ENCODE measurements around the gene GPBAR1.
"Not testable (repeated sequence)": the region's sequence is repeated elsewhere in the genome, so short reads cannot be mapped to it uniquely, and the experiment has no call there.

GPBAR1 gene

GRCh38 chr2:218295029-218295428, 34.2 kb downstream of the GPBAR1 start:
- Histone ChIP-seq H3K9ac (ENCODE audit: low read length) (peak overlapping the region; percentile 99), H3K27me3 (ENCODE audit: control insufficient read depth, insufficient read depth, low read length) (no peaks in the 10 kb centered on the region), H3K9me3 (ENCODE audit: control insufficient read depth, low read length) (no peaks in the 10 kb centered on the region), H3K4me1 (ENCODE audit: control insufficient read depth, insufficient read depth, low read length) (peaks cover 75% of the 10 kb centered on the region), H3K4me3 (ENCODE audit: low read length) (no peak overlapping the region), H3K36me3 (ENCODE audit: control insufficient read depth, insufficient read depth, low read length) (no peaks in the 10 kb centered on the region)

GRCh38 chr2:218296200-218296599, 35.4 kb downstream of the GPBAR1 start:
- Histone ChIP-seq H3K36me3 (ENCODE audit: control insufficient read depth, insufficient read depth, low read length) (no peaks in the 10 kb centered on the region), H3K9me3 (ENCODE audit: control insufficient read depth, low read length) (no peaks in the 10 kb centered on the region), H3K9ac (ENCODE audit: low read length) (peak overlapping the region; percentile 36), H3K4me1 (ENCODE audit: control insufficient read depth, insufficient read depth, low read length) (peaks cover 63% of the 10 kb centered on the region), H3K4me3 (ENCODE audit: low read length) (no peak overlapping the region), H3K27me3 (ENCODE audit: control insufficient read depth, insufficient read depth, low read length) (no peaks in the 10 kb centered on the region)

- no peaks in the 10 kb centered on the region for H3K36me3 ChIP-seq (ENCODE audit: control insufficient read depth, insufficient read depth, low read length)
- peak overlapping the region; percentile 23 for H3K9ac ChIP-seq (ENCODE audit: low read length)
- peaks cover 65% of the 10 kb centered on the region for H3K4me1 ChIP-seq (ENCODE audit: control insufficient read depth, insufficient read depth, low read length)
- no peaks in the 10 kb centered on the region for H3K27me3 ChIP-seq (ENCODE audit: control insufficient read depth, insufficient read depth, low read length)
- H3K9me3 ChIP-seq (ENCODE audit: control insufficient read depth, low read length): no peaks in the 10 kb centered on the region
- no peak overlapping the region for H3K4me3 ChIP-seq (ENCODE audit: low read length)
These were observed 36.0 kb downstream of the GPBAR1 start for GRCh38 chr2:218296847-218297246.

- H3K4me3 ChIP-seq (ENCODE audit: low read length): no peak overlapping the region
- no peaks in the 10 kb centered on the region for H3K27me3 ChIP-seq (ENCODE audit: control insufficient read depth, insufficient read depth, low read length)
- no peaks in the 10 kb centered on the region for H3K9me3 ChIP-seq (ENCODE audit: control insufficient read depth, low read length)
- H3K4me1 ChIP-seq (ENCODE audit: control insufficient read depth, insufficient read depth, low read length): peaks cover 61% of the 10 kb centered on the region
- H3K36me3 ChIP-seq (ENCODE audit: control insufficient read depth, insufficient read depth, low read length): no peaks in the 10 kb centered on the region
- H3K9ac ChIP-seq (ENCODE audit: low read length): peak overlapping the region; percentile 46
These were observed 37.6 kb downstream of the GPBAR1 start for GRCh38 chr2:218298314-218298875.

- H3K4me1 ChIP-seq (ENCODE audit: control insufficient read depth, insufficient read depth, low read length): peaks cover 48% of the 10 kb centered on the region
- no peaks in the 10 kb centered on the region for H3K9me3 ChIP-seq (ENCODE audit: control insufficient read depth, low read length)
- no peaks in the 10 kb centered on the region for H3K36me3 ChIP-seq (ENCODE audit: control insufficient read depth, insufficient read depth, low read length)
- no peaks in the 10 kb centered on the region for H3K27me3 ChIP-seq (ENCODE audit: control insufficient read depth, insufficient read depth, low read length)
- no peak overlapping the region for H3K4me3 ChIP-seq (ENCODE audit: low read length)
- no peak overlapping the region for H3K9ac ChIP-seq (ENCODE audit: low read length)
These were observed 39.3 kb downstream of the GPBAR1 start for GRCh38 chr2:218300141-218300540.

- Histone ChIP-seq H3K36me3 (ENCODE audit: control insufficient read depth, insufficient read depth, low read length) (no peaks in the 10 kb centered on the region), H3K4me3 (ENCODE audit: low read length) (no peak overlapping the region), H3K27me3 (ENCODE audit: control insufficient read depth, insufficient read depth, low read length) (no peaks in the 10 kb centered on the region), H3K9me3 (ENCODE audit: control insufficient read depth, low read length) (no peaks in the 10 kb centered on the region), H3K4me1 (ENCODE audit: control insufficient read depth, insufficient read depth, low read length) (peaks cover 36% of the 10 kb centered on the region), H3K9ac (ENCODE audit: low read length) (no peak overlapping the region)
These were observed 40.5 kb downstream of the GPBAR1 start for GRCh38 chr2:218301176-218301819.

GRCh38 chr2:218305383-218305782, 44.6 kb downstream of the GPBAR1 start:
- peaks cover 26% of the 10 kb centered on the region for H3K4me1 ChIP-seq (ENCODE audit: control insufficient read depth, insufficient read depth, low read length)
- H3K9ac ChIP-seq (ENCODE audit: low read length): no peak overlapping the region

GRCh38 chr2:218306184-218306920, 45.5 kb downstream of the GPBAR1 start:
- Histone ChIP-seq H3K9ac (ENCODE audit: low read length) (no peak overlapping the region), H3K9me3 (ENCODE audit: control insufficient read depth, low read length) (no peaks in the 10 kb centered on the region), H3K4me3 (ENCODE audit: low read length) (no peak overlapping the region), H3K27me3 (ENCODE audit: control insufficient read depth, insufficient read depth, low read length) (no peaks in the 10 kb centered on the region), H3K4me1 (ENCODE audit: control insufficient read depth, insufficient read depth, low read length) (peaks cover 34% of the 10 kb centered on the region), H3K36me3 (ENCODE audit: control insufficient read depth, insufficient read depth, low read length) (no peaks in the 10 kb centered on the region)

More at GRCh38 chr2:218305383-218305782, 44.6 kb downstream of the GPBAR1 start:
- Histone ChIP-seq H3K9me3 (ENCODE audit: control insufficient read depth, low read length) (no peaks in the 10 kb centered on the region), H3K27me3 (ENCODE audit: control insufficient read depth, insufficient read depth, low read length) (no peaks in the 10 kb centered on the region), H3K36me3 (ENCODE audit: control insufficient read depth, insufficient read depth, low read length) (no peaks in the 10 kb centered on the region), H3K4me3 (ENCODE audit: low read length) (no peak overlapping the region)

- Histone ChIP-seq H3K9ac (ENCODE audit: low read length) (no peak overlapping the region), H3K36me3 (ENCODE audit: control insufficient read depth, insufficient read depth, low read length) (no peaks in the 10 kb centered on the region), H3K27me3 (ENCODE audit: control insufficient read depth, insufficient read depth, low read length) (no peaks in the 10 kb centered on the region), H3K9me3 (ENCODE audit: control insufficient read depth, low read length) (no peaks in the 10 kb centered on the region), H3K4me1 (ENCODE audit: control insufficient read depth, insufficient read depth, low read length) (peaks cover 33% of the 10 kb centered on the region), H3K4me3 (ENCODE audit: low read length) (no peak overlapping the region)
These were observed 46.7 kb downstream of the GPBAR1 start for GRCh38 chr2:218307415-218308090.

- Histone ChIP-seq H3K4me3 (ENCODE audit: low read length) (no peak overlapping the region), H3K27me3 (ENCODE audit: control insufficient read depth, insufficient read depth, low read length) (no peaks in the 10 kb centered on the region), H3K4me1 (ENCODE audit: control insufficient read depth, insufficient read depth, low read length) (peaks cover 30% of the 10 kb centered on the region), H3K9ac (ENCODE audit: low read length) (peak overlapping the region; percentile 44), H3K9me3 (ENCODE audit: control insufficient read depth, low read length) (no peaks in the 10 kb centered on the region), H3K36me3 (ENCODE audit: control insufficient read depth, insufficient read depth, low read length) (no peaks in the 10 kb centered on the region)
These were observed 50.2 kb downstream of the GPBAR1 start for GRCh38 chr2:218310853-218311540.

- Histone ChIP-seq H3K4me1 (ENCODE audit: control insufficient read depth, insufficient read depth, low read length) (peaks cover 33% of the 10 kb centered on the region), H3K9ac (ENCODE audit: low read length) (peak overlapping the region; percentile 47)
- H3K9me3 ChIP-seq (ENCODE audit: control insufficient read depth, low read length); H3K27me3 ChIP-seq (ENCODE audit: control insufficient read depth, insufficient read depth, low read length); H3K4me3 ChIP-seq (ENCODE audit: low read length); H3K36me3 ChIP-seq (ENCODE audit: control insufficient read depth, insufficient read depth, low read length): not testable (repeated sequence)
These were observed 50.9 kb downstream of the GPBAR1 start for GRCh38 chr2:218311541-218312266.

All from mucosa of stomach (tissue), 1 donor.